Skeletal muscle cell (primary cell): ENCODE measurements around the gene KRTAP9-3.
"Not testable (repeated sequence)": the region's sequence is repeated elsewhere in the genome, so short reads cannot be mapped to it uniquely, and the experiment has no call there.

Experiments used
- DNase-seq: peaks from one replicate; pipeline ENCODE4 v3.0.0-alpha.2; 2010; ENCODE audit warnings: low read depth
- H3K4me3 ChIP-seq: 2 replicates; pipeline ENCODE4 v1.5.1; 2011; ENCODE audit warnings: low read depth, mild to moderate bottlenecking, control low read depth, low read length, moderate library complexity

KRTAP9-3 gene

DNA sequence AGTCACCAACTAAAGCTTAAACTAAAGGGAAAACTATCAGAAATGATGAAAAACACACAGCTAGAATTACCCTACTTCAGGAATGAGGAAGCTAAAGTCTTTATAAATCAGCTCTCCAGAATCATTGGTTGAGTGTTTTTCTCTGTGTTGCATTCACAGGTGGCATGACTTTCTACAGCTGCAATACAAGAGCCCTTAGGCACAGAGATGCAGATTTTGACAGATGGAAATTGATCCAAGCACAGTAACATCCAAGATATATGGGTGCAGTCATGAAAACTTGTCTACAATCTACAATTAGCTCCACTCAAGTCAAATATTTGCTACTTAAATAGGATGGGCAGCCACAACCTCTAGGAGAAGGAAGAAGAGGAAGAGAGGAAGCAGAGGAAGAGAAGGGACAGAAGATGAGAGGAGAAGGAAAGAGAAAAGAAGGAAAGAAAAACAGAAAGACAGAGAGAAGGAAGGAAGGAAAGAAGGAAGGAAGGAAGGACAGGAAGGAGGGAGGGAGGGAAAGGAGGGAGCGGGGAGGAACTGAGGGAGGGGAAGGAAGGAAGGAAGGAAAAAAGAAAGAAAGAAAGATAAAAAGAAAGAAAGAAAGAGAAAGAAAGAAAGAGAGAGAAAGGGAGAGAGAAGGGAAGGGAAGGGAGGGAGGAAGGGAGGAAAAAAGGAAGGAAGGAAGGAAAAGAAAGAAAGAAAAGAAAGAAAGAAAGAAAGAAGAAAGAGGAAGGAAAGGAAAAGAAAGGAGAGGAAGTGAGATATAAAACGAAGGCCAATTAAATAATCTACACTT, 14.9 kb downstream of the KRTAP9-3 start:
- DNase-seq = not testable (repeated sequence)

GRCh38 chr17:41249637-41250240, 17.5 kb downstream of the KRTAP9-3 start, which contains the start of gene KRTAP9-4:
Gene KRTAP9-4 (plus strand): TSS chr17:41249687. CDS start chr17:41249721, 34 bp downstream.
- not testable (repeated sequence) for H3K4me3 ChIP-seq, DNase-seq

More for the DNA sequence above, 14.9 kb downstream of the KRTAP9-3 start:
- H3K4me3 ChIP-seq = not testable (repeated sequence)

GRCh38 chr17:41251261-41251660, 19.0 kb downstream of the KRTAP9-3 start:
- no peak overlapping the region for H3K4me3 ChIP-seq
- DNase-seq = no peak

DNA sequence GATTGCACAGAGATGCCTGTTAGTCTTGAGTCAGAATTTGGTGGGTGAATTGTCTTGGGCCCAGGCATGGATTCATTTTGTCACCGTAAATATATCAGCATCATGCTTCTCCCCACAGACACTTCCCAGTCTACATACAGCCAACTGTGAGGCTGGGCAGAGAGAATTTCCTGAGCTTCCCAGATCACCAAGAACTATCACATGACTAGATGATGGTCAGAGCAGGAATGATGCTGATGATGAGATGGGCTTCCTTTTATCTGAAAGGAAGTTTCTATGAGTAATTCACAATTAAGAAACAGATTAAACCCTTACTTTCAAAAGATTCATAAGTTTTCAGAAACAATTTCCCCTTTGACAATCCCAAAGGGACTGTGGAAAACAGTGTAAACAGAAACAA, 22.6 kb downstream of the KRTAP9-3 start:
- no peak for DNase-seq
- no peak overlapping the region for H3K4me3 ChIP-seq

DNA sequence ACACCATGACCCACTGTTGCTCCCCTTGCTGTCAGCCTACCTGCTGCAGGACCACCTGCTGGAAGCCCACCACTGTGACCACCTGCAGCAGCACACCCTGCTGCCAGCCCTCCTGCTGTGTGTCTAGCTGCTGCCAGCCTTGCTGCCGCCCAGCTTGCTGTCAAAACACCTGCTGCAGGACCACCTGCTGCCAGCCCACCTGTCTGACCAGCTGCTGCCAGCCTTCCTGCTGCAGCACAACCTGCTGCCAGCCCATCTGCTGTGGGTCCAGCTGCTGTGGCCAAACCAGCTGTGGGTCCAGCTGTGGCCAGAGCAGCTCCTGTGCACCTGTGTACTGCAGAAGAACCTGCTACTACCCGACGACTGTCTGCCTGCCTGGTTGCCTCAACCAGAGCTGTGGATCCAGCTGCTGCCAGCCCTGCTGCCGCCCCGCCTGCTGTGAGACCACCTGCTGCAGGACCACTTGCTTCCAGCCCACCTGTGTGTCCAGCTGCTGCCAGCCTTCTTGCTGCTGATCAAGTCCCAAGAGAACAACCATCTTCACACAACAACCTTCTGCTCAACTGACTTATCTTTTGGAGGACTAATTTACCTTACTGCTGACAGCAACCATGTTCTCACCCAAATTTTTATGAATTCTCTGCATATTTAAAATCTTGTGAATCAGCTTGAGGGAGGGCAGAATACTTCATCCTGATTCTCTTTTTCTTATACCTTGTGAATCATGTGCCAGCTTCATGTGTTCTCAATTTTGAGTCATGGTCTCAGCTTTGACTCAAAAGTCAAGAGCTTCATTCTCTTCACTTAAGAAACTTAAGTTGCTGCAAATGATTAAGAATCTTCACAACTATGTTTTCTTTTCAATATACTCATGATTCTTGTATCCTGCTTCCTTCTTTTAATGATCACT, 23.4 kb downstream of the KRTAP9-3 start, which contains the start of gene KRTAP9-9:
Gene KRTAP9-9 (plus strand): TSS at position 4 of the 910 bp plus-strand sequence.
- not testable (repeated sequence) for DNase-seq, H3K4me3 ChIP-seq

- no peak overlapping the region for H3K4me3 ChIP-seq
- no peak for DNase-seq
These were observed 24.0 kb downstream of the KRTAP9-3 start for GRCh38 chr17:41256291-41256685.

- DNase-seq = no peak
- H3K4me3 ChIP-seq = no peak overlapping the region
These were observed 26.2 kb downstream of the KRTAP9-3 start for GRCh38 chr17:41258406-41258805.

DNA sequence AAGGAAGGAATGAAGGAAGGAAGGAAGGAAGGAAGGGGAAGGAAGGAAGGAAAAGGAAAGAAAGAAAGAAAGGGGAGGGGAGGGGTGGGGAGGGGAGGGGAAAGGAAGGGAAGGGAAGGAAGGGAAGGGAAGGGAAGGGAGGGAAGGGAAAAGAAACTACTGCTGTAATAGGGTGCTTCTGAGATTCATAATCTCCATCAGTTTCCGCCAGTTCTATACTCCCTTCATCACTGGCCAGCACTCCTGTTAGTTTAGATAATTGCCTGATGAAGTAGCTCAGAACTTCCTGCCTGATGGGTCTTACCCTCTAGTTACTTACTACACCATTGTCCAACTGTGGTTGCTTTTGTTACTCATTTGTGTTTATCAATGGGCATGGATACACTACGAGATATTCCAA, 31.0 kb downstream of the KRTAP9-3 start:
- no peak for DNase-seq

DNA sequence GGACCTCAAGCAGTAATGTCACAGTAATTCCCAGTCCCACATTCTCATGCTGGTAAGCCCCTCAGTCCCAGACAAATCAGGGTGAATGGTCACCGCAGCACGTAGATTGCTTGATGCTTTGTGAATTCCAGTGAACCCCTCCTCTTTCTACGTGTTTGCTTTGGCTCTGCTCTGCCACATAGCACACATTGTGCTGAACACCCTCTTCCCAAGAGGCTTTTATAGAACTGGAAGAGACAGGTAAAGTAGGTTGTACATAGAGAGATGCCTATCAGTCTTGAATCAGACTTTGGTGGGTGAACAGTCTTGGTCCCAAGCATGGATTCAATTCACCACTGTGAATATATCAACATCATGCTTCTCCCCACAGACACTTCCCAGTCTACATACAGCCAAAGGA, 32.4 kb downstream of the KRTAP9-3 start:
- no peak for DNase-seq

More for the DNA sequence above, 31.0 kb downstream of the KRTAP9-3 start:
- no peak overlapping the region for H3K4me3 ChIP-seq

DNA sequence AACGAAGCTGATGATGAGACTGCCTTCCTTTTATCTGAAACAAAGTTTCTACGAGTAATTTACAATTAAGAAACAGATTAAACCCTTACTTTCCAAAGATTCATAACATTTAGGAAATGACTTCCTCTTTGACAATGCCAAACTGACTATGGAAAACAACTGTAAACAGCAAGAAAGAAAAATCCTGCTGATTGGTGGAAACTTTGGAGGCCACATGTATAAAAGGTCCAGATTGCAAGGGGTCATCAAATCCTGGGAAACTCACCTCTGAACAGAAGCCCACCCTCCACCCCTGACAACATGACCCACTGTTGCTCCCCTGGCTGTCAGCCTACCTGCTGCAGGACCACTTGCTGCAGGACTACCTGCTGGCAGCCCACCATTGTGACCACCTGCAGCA, 32.8 kb downstream of the KRTAP9-3 start, which contains the start of gene KRTAP9-6:
Gene KRTAP9-6 (plus strand): TSS at position 301 of the 400 bp plus-strand sequence. CDS start 0 bp downstream, at position 301.
- DNase-seq = no peak
- no peak within 1 kb of the TSS for H3K4me3 ChIP-seq

More for the DNA sequence above, 32.4 kb downstream of the KRTAP9-3 start:
- H3K4me3 ChIP-seq = no peak overlapping the region

DNA sequence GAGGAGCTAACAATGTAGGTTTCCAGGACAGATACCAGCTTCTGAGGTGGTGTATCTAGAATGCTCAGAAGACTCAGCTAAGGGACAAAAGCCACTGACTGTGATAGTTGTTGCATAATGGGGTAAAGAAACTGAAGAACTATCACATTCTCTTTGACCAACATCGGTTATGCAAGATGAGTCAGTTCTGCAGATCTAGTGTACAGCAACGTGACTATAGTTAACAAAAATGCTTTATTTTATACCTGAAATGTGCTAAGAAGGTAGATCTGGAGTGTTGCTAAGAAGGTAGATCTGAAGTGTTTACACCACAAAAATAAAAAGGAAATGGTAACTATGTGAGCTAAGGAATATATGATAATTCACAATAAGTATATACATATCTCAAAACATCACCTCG, 35.5 kb downstream of the KRTAP9-3 start:
- no peak for DNase-seq
- H3K4me3 ChIP-seq = no peak overlapping the region

DNA sequence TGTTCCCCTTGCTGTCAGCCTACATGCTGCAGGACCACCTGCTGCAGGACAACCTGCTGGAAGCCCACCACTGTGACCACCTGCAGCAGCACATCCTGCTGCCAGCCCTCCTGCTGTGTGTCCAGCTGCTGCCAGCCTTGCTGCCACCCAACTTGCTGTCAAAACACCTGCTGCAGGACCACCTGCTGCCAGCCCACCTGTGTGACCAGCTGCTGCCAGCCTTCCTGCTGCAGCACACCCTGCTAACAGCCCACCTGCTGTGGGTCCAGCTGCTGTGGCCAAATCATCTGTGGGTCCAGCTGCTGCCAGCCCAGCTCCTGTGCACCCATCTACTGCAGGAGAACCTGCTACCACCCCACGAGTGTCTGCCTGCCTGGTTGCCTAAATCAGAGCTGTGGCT, 39.1 kb downstream of the KRTAP9-3 start:
- not testable (repeated sequence) for H3K4me3 ChIP-seq, DNase-seq

GRCh38 chr17:41271858-41272257, 39.6 kb downstream of the KRTAP9-3 start:
- no peak for DNase-seq
- H3K4me3 ChIP-seq = no peak overlapping the region

DNA sequence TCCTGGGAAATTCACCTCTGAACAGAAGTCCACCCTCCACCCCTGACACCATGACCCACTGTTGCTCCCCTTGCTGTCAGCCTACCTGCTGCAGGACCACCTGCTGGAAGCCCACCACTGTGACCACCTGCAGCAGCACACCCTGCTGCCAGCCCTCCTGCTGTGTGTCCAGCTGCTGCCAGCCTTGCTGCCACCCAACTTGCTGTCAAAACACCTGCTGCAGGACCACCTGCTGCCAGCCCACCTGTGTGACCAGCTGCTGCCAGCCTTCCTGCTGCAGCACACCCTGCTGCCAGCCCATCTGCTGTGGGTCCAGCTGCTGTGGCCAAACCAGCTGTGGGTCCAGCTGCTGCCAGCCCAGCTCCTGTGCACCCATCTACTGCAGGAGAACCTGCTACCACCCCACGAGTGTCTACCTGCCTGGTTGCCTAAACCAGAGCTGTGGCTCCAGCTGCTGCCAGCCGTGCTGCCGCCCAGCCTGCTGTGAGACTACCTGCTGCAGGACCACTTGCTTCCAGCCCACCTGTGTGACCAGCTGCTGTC, 43.5 kb downstream of the KRTAP9-3 start, which contains the start of gene KRTAP9-7:
Gene KRTAP9-7 (plus strand): TSS at position 51 of the 543 bp plus-strand sequence. CDS start 0 bp downstream, at position 51.
- DNase-seq, H3K4me3 ChIP-seq: not testable (repeated sequence)

GRCh38 chr17:41278176-41278955, 46.1 kb downstream of the KRTAP9-3 start:
- H3K4me3 ChIP-seq = no peak overlapping the region
- no peak for DNase-seq
